Measurements from ENCODE around the gene PXMP2. TPM values are rescaled to one million over a fixed set of nuclear protein-coding genes. Genes with fewer than 3 reads are reported as not detected.

The PXMP2 gene
- total RNA-seq, 1 experiment from 2014 or later: 17.8 TPM

- Histone ChIP-seq H3K9ac (ENCODE audit: extremely low read depth, insufficient read length, low read length) (no peak overlapping the region), H2BK20ac (ENCODE audit: low read depth, low read length, poor library complexity, severe bottlenecking) (no peak overlapping the region), H3K27ac (ENCODE audit: insufficient read length, low read depth, low read length) (no peak overlapping the region), H4K91ac (ENCODE audit: insufficient read length, low read depth, low read length) (no peak overlapping the region), H4K5ac (ENCODE audit: insufficient read length, low read depth, low read length) (no peak overlapping the region), H2BK15ac (ENCODE audit: low read depth, low read length) (no peak overlapping the region), H2AFZ (ENCODE audit: low read length) (no peak overlapping the region), H4K8ac (replicated peaks; ENCODE audit: insufficient read length, low read depth, low read length) (no peak overlapping the region), H3K4ac (ENCODE audit: low read depth, low read length) (no peak overlapping the region), H4K20me1 (ENCODE audit: control insufficient read depth, insufficient read depth, insufficient read length) (no peaks in the 10 kb centered on the region), H3K23me2 (ENCODE audit: insufficient read length, low read depth, low read length, poor library complexity, severe bottlenecking) (peaks cover 10% of the 10 kb centered on the region), H3K9me3 (ENCODE audit: control insufficient read depth, low read depth, low read length) (peaks cover 4% of the 10 kb centered on the region), H3K18ac (ENCODE audit: insufficient read length, low read depth, low read length) (no peak overlapping the region), H3T11ph (ENCODE audit: low read length) (no peak overlapping the region), H3K23ac (ENCODE audit: insufficient read length, low read depth, low read length) (no peak overlapping the region), H2BK120ac (ENCODE audit: low read depth, low read length, poor library complexity, severe bottlenecking) (no peak overlapping the region), H3K4me2 (ENCODE audit: insufficient read depth, insufficient read length, low read length) (no peak overlapping the region), H3K27me3 (ENCODE audit: insufficient read depth, low read length) (peaks cover 3% of the 10 kb centered on the region; the same call in 1 of the 2 replicates), H3K79me2 (ENCODE audit: insufficient read depth, low read length) (peaks cover 10% of the 10 kb centered on the region; the same call in 1 of the 2 replicates), H3K56ac (ENCODE audit: insufficient read length, low read depth, low read length) (no peak overlapping the region), H2AK5ac (ENCODE audit: insufficient read length, low read length) (no peak overlapping the region), H2BK12ac (ENCODE audit: insufficient read length, low read depth, low read length) (no peak overlapping the region), H3K79me1 (ENCODE audit: insufficient read depth, low read depth, low read length, poor library complexity, severe bottlenecking) (peaks cover 1% of the 10 kb centered on the region), H3K4me1 (ENCODE audit: insufficient read depth, low read length) (no peaks in the 10 kb centered on the region), H2BK5ac (ENCODE audit: insufficient read length, low read length) (no peak overlapping the region), H3K14ac (ENCODE audit: insufficient read depth, low read length) (no peak overlapping the region)
- Mint-ChIP-seq H3K27ac (peak overlapping the region in 2 of 3 experiments; percentile 65 to 76; a peak in 3 of 7 replicates), H3K9me3 (peaks cover 0 to 12% of the 10 kb centered on the region in 2 experiments; a peak in 2 of 5 replicates), H3K36me3 (ENCODE audit: insufficient read depth in 1 of 3, low read depth in 3 of 3) (peaks cover 1 to 34% (median 26%) of the 10 kb centered on the region in 3 experiments; a peak in 5 of 7 replicates), H3K27me3 (ENCODE audit: low read depth) (no peaks in the 10 kb centered on the region), H3K4me1 (peaks cover 9 to 20% of the 10 kb centered on the region in 2 experiments), H3K4me3 (no peak overlapping the region; a peak in 1 of 5 replicates)
- no peak for TF ChIP-seq CTCF (conservative IDR thresholded peaks at IDR 0.05)
- no CpG with 5 or more reads among the region's 2 CpGs for WGBS (ENCODE audit: extremely low coverage, insufficient read length, low lambda C conversion rate)
- no peak for DNase-seq
Measured at GRCh38 chr12:132708150-132708549, 20.8 kb downstream of the PXMP2 start.

Data from H9 (cell line).